HG03520 (cell line): ENCODE measurements around the gene ZNF211.

Source experiments
- ATAC-seq: cut with Tn5 transposase; IDR thresholded peaks from one replicate; pipeline ENCODE4 v1.9.1; 2021; ENCODE audit warnings: mild to moderate bottlenecking, moderate library complexity; ENCODE audit not compliant: unreplicated experiment

Gene ZNF211

GRCh38 chr19:57632987-57633831 is at the start of gene ZNF211:
Gene ZNF211, plus strand, starts transcription at chr19:57633168. Its CDS starts 179 bp downstream, at chr19:57633347.
- ATAC-seq, result peak; percentile 95

GRCh38 chr19:57583521-57584416 is 49.2 kb upstream of the ZNF211 start, which contains the start of gene ZIK1:
Gene ZIK1, plus strand, starts transcription at chr19:57584145. Its CDS starts 212 bp downstream, at chr19:57584357.
- peak; percentile 66 for ATAC-seq

DNA sequence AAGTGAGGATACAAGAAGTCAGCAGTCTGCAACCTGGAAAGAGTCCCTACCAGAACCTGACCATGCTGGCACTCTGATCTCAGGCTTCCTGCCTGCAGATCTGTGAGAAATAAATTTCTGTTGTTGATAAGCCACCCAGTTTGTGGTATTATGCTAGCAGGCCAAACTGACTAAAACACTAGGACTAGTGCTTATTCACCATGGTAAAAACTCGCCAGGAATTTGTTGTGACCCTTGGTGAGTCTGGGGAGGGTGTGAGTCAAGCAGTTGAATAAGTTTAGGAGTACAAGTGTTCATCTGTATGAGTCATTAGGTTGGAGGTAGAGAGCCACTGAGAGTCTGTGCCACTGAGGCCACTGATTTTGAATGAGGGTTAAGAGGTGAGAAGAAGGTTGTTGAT is 45.4 kb upstream of the ZNF211 start:
- no peak for ATAC-seq

DNA sequence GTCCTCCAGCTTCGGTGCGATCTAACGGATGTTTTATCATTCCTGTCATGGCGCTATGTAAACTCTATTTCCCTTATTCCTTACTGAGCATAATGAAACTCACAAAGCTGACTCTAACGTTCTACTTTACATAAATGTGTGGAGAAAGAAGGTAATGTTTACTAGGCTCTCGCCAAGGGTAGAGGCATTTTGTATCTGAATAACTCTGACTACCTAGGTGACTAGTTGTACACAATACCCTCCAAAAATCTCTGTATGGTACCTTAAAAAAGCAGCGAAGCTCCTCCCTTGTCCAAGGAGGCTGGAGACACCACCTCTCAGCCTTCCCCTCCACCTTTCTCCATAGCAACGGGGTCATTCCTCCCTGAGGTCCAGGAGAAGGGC is 33.6 kb upstream of the ZNF211 start:
- no peak for ATAC-seq

DNA sequence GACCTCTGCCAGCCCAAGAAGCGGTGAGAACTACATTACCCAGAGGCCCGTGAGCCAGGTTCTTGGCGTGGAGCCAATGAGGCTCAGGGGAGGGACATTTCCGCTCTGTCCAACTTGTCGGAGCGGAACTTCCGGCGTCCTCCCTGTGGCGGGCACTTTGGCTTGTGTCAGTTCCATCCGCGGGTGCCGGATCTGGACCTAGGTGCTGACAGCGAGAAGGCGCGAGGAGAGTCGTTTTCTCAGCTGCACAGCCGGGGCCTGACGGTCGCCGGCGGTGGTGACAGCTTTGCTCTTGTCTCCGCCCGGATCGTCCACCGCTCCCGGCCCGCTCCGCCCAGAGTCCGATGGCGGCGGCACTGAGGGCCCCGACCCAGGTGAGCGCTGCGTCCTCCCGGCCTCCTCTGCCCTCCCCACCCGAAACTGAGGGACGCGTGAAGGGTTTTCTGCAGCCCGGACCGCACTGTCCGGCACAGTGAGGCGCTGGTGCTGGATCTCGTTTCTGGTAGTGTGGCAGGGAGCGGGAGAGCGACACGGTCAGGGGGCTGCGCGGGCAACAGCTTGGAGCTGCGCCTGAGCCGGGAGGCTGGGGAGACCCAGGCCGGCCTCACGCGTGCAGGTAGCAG is 33.1 kb upstream of the ZNF211 start, which contains the start of gene ZNF530:
Gene ZNF530, plus strand, starts transcription at position 125 of the 623 bp plus-strand sequence. CDS start 4,461 bp downstream, outside the sequence.
- peak; percentile 83 for ATAC-seq

DNA sequence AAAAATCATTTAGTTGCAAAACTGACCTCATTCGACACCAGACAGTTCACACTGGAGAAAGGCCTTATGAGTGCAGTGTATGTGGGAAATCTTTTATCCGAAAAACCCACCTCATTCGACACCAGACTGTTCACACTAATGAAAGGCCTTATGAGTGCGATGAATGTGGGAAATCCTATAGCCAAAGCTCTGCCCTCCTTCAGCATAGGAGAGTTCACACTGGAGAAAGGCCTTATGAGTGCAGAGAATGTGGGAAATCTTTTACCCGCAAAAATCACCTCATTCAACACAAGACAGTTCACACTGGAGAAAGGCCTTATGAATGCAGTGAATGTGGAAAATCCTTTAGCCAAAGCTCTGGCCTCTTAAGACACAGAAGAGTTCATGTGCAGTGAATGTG is 26.0 kb upstream of the ZNF211 start:
- no peak for ATAC-seq

GRCh38 chr19:57611113-57611512 is 21.9 kb upstream of the ZNF211 start:
- no peak for ATAC-seq

DNA sequence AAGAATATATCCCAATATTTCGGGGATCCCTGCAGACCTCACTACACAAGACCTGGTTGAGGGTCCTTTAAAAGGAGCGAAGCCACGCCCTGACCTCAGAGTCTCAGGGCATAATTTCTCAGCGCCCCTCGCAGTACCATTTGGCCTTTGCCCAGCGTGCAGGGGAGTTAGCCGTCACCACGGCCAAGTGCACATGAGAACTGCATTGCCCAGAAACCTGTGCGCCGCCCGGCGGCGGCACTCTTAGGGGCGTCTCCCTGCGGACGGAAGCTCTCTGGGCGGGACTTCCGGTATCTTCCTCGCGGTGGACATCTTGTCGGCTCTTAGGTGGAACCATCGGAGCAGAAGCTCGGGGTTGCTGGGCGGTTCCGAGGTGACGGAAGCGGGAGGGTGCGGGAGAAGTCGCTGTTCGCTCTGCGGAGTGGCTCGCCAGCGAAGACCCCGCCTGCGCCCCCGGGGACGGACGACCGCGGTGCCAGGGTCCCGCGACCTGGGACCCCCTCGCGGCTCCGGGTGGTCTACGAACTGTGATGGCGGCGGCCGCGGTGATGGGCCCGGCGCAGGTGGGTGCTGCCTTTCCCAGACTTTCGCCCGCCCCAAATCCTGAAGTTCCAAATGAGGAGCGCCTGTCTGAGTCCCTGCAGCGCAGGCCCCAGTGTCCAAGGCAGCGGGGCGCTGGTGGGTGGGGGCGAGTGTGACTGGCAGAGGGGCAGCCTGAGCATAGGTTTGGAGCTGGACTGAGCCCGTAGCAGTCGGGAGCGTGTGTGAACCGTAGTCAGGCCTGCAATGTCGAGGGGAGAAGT is 18.8 kb upstream of the ZNF211 start, which contains the start of gene ZNF134:
Gene ZNF134, plus strand, starts transcription at position 302 of the 803 bp plus-strand sequence. CDS start 5,227 bp downstream, outside the sequence.
- ATAC-seq, result peak; percentile 89

GRCh38 chr19:57615346-57615745 is 17.6 kb upstream of the ZNF211 start:
- ATAC-seq, result no peak

DNA sequence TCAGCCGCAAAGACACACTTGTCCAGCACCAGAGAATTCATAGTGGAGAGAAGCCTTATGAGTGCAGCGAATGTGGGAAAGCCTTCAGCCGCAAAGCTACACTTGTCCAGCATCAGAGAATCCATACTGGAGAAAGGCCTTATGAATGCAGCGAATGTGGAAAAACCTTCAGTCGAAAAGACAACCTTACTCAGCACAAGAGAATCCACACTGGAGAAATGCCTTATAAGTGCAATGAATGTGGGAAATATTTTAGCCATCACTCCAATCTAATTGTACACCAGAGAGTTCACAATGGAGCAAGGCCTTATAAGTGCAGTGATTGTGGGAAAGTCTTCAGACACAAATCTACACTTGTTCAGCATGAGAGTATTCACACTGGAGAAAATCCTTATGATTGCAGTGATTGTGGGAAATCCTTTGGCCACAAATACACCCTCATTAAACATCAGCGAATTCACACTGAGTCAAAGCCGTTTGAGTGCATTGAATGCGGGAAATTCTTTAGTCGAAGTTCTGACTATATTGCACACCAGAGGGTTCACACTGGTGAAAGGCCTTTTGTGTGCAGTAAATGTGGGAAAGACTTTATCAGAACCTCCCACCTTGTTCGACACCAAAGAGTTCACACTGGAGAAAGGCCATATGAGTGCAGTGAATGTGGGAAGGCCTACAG is 12.2 kb upstream of the ZNF211 start:
- ATAC-seq, result no peak

GRCh38 chr19:57623091-57623490 is 9.9 kb upstream of the ZNF211 start:
- no peak for ATAC-seq

DNA sequence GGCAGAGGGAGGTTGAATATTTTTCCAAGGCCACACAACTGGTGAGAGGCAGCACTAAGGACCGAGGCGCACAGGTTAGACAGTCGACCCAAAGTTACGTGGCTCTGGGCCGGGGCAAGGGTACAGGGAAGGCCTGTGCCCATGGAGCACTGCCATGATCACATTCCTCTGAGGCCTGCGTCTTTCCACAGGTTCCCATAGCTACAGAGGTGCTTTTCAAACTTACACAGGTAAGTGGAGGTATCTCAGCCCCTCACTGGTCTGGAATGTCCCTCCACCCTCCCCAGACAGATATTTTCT is 814 bp downstream of the ZNF211 start:
- no peak for ATAC-seq

GRCh38 chr19:57637379-57637778 is 4.4 kb downstream of the ZNF211 start:
- ATAC-seq, result no peak

- no peak for ATAC-seq
These were observed 8.8 kb downstream of the ZNF211 start for GRCh38 chr19:57641715-57642234.

DNA sequence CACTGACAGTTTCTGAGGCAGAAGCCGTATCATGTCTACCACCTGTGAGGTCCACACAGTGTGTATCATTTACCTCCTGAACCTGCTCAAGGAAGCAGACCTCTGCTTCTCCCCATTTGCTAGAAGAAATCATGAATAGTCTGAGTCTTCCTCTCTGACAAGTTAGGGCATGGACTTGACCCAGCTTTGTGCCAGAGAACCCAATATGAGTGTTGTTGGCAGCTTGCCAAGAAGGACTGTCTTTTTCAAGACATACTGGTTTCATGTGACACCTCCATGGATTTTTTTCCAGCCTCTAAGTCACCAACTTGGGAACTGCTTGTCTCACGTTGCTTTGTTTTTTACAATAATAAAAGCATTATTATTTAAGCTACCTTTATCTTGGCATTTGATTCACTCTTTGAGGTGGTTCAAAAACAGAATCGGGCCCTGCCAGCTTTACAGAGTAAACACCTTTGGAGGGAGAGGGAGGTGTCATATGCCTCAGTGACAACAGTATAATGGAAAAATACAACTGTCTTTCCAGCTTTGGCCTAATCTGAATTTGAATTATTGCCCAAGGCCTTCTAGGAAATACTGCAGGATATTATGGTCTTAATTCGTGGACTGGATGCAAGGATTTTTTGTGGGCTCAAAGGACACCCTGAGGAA is 9.6 kb downstream of the ZNF211 start:
- no peak for ATAC-seq

DNA sequence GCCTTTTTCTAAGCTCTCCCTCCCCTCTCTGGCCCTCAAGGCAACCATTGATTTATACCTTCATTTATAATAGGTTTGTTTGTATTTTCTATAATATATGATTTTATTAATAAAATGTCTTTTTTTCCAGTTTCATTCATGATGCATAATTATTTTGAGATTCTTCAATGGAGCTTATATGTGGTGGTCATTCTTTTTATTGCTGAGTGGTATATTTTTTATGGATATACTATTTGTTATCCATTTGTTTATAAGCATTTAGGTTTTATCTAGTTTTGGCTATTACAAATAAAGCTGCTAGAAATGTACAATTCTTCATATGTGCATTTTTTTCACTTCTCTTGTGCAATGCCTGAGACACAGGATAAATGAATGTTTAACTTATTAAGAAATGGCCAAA is 10.8 kb downstream of the ZNF211 start:
- no peak for ATAC-seq

- no peak for ATAC-seq
These were observed 15.5 kb downstream of the ZNF211 start for GRCh38 chr19:57648331-57649003.

GRCh38 chr19:57651654-57651996 is 18.7 kb downstream of the ZNF211 start:
- no peak for ATAC-seq

DNA sequence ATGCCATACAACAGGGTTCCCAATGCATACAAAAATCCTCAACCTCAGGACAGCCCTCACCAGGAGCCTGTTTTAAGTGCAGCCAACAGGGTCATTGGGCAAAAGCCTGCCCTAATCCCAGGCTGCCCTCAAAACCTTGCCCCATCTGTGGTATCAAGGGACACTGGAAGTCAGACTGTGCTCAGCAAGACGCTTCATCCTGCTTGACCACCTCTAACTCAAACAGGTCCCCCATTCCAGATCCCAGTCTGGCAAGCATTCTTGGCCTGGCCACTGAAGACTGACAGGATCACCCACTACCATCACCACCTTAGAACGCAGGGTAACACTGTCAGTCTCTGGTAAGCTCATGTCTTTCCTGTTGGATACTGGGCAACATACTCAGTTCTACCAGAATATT is 20.7 kb downstream of the ZNF211 start:
- ATAC-seq, result no peak
